ENCODE measurements around the gene MICAL2. TPM values are rescaled to one million over a fixed set of nuclear protein-coding genes. Genes with fewer than 3 reads are reported as not detected.

The MICAL2 gene
- total RNA-seq, 2 donors from 2014 or later = 194 TPM

DNA sequence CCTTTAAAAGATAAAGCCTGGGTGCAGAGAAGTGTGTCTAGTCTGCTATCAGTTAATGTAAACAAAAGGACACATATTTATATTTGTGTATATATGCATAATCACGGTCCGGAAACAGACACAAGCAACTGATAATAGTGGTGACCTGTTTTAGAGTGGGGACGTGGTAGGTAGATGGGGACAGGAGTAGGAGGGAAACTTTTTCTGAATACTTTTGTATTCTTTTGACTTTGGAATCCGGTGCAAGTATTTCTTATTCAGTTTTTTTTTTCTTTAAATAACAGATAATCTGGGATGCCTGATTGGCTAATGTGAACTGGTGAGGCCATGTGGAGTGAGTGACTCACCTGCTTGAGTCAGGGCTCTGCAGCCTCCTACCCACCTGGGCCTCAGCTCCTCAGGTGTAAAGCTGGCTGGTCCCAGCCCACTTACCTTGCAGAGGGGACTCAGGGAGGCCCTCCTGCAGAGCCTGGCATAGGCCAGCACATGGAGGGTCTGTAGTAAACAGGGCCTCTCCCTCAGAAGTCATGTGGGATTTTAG is 15.3 kb downstream of the MICAL2 start:
- no peaks in the 10 kb centered on the region for H3K27me3 ChIP-seq
- H3K27ac ChIP-seq = peak overlapping the region; percentile 47
- H3K4me1 ChIP-seq = peaks cover 13% of the 10 kb centered on the region

DNA sequence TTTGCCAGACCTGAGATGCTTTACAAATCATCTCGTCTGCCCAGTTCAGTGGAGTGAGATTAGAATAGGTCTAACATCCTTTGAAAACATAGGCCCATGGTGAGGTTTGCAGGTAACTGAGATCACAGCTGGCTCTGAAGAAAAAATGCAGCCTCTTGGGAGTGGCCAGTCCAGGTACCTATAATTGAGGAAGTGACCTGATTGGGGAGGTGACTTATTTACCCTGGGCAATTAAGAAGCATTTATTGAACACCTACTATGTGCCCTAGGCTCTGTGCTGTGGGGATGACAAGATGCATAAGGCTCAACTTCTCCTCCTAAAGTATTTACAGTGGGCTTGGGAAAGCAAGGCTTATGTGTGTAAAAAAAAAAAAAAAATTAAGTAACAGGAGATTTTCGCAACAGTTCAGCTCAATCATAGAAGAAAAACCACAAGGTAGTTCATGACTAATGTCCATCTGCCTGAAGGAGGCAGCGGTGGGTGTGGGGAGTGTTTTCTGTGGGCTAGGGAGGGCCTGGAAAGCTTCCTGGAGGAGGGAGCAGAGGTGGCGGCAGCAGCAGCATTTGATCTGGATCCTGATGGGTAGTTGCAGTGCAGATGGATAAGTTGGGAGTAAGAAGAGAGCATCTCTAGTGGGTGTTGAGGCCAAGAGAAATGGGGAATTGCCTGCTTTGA is 16.1 kb downstream of the MICAL2 start:
- Histone ChIP-seq H3K4me1 (peaks cover 16% of the 10 kb centered on the region), H3K9me3 (no peaks in the 10 kb centered on the region), H3K4me3 (no peak overlapping the region), H3K9ac (ENCODE audit: low read depth in 2 of 2, low read length in 2 of 2) (no peak overlapping the region), H3K27ac (peak overlapping the region; percentile 47), H3K36me3 (no peaks in the 10 kb centered on the region), H3K27me3 (no peaks in the 10 kb centered on the region)
- no peak for DNase-seq
- intact Hi-C loops (cut with DNase I) = no loop called here
- TF ChIP-seq, protein P1, sequence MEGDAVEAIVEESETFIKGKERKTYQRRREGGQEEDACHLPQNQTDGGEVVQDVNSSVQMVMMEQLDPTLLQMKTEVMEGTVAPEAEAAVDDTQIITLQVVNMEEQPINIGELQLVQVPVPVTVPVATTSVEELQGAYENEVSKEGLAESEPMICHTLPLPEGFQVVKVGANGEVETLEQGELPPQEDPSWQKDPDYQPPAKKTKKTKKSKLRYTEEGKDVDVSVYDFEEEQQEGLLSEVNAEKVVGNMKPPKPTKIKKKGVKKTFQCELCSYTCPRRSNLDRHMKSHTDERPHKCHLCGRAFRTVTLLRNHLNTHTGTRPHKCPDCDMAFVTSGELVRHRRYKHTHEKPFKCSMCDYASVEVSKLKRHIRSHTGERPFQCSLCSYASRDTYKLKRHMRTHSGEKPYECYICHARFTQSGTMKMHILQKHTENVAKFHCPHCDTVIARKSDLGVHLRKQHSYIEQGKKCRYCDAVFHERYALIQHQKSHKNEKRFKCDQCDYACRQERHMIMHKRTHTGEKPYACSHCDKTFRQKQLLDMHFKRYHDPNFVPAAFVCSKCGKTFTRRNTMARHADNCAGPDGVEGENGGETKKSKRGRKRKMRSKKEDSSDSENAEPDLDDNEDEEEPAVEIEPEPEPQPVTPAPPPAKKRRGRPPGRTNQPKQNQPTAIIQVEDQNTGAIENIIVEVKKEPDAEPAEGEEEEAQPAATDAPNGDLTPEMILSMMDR (IDR thresholded peaks at IDR 0.05) = no peak

More for the DNA sequence above, 15.3 kb downstream of the MICAL2 start:
- no peak overlapping the region for H3K9ac ChIP-seq (ENCODE audit: low read depth in 2 of 2, low read length in 2 of 2)
- H3K4me3 ChIP-seq = no peak overlapping the region
- H3K36me3 ChIP-seq = no peaks in the 10 kb centered on the region
- TF ChIP-seq, protein P1 (IDR thresholded peaks at IDR 0.05) = no peak
- DNase-seq = no peak
- intact Hi-C loops (cut with DNase I) = no loop called here
- H3K9me3 ChIP-seq = no peaks in the 10 kb centered on the region

DNA sequence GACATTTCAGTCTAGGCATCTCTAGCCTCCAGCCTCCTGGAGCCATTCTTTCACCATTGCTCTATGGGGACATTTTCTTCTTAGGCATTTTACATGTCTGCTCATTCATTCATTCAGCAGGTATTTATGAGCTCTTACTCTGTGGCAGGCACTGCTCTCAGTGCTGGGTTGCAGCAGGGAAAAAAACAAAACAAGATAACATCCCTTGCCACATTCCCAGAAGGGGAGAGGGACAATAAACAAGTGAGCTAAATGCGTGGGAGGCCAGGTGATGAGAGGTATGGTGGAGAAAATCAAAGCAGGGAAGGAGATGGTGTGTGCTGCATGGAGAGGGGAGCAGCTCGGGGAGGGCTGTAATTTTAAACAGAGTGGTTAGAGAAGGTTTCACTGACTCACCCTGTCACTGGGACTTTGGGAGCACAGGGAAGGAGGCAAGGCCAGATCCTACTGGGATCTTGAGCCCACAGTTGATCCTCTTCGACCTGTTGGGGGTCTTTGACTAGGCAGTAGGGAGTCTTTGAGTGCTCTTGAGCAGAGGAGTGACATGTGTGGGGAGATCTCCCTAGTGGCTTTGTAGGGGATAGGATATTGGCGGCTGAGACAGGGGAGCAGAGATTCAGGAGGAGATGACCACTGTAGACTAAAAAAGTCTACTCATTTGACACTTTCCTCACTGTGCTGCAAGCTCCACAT is 17.0 kb downstream of the MICAL2 start:
- H3K9me3 ChIP-seq = no peaks in the 10 kb centered on the region
- no peaks in the 10 kb centered on the region for H3K36me3 ChIP-seq
- intact Hi-C loops (cut with DNase I) = no loop called here
- no peak overlapping the region for H3K4me3 ChIP-seq
- H3K4me1 ChIP-seq = peaks cover 21% of the 10 kb centered on the region
- no peak overlapping the region for H3K9ac ChIP-seq (ENCODE audit: low read depth in 2 of 2, low read length in 2 of 2)
- DNase-seq = no peak
- H3K27ac ChIP-seq = no peak overlapping the region
- TF ChIP-seq, protein P1 (IDR thresholded peaks at IDR 0.05) = no peak
- H3K27me3 ChIP-seq = no peaks in the 10 kb centered on the region

DNA sequence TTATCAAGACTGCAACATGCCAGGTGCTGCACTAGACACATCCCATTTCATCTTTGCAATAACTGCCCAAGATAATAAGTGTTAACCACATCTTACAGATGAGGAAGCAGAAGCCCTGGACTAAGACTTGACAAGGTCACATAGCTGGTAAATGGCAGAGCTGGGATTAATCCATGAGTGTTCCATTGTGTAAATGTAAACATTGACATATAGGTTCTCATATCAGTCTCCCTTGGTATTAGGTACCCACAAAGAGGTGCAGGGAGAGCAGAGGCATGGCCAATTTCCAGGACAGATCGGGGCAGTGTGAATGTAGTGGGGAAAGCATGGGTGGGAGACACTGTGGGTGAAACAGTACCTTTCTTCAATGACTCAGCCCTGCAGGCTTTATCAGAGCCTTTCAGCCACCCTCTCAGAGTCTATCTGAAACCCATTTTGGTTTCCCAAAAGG is 17.9 kb downstream of the MICAL2 start:
- Histone ChIP-seq H3K9ac (ENCODE audit: low read depth in 2 of 2, low read length in 2 of 2) (no peak overlapping the region), H3K4me1 (peaks cover 24% of the 10 kb centered on the region), H3K36me3 (no peaks in the 10 kb centered on the region), H3K27me3 (no peaks in the 10 kb centered on the region), H3K27ac (no peak overlapping the region), H3K4me3 (no peak overlapping the region), H3K9me3 (no peaks in the 10 kb centered on the region)
- intact Hi-C loops (cut with DNase I) = no loop called here
- TF ChIP-seq, protein P1 (IDR thresholded peaks at IDR 0.05) = no peak
- DNase-seq = no peak

DNA sequence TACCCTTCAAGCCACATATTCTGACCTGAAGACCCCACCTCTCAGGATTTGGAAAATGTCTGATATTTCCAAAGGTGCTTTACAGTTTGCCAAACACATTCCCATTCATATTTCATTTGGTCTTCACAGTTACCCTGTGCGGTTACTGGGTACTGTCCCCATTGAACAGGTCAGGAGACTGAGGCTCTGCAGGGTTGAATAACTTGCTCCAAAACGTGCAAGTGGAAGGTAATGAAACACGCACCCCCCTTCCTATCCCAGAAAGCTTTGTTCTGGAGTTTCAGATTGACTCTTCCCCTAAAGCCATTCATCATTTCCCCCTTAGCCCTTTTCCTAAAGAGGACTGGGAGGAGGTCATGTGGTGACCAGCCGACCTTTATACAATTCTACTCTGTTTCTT is 18.8 kb downstream of the MICAL2 start:
- intact Hi-C loops (cut with DNase I) = no loop called here
- H3K9me3 ChIP-seq = no peaks in the 10 kb centered on the region
- H3K4me3 ChIP-seq = no peak overlapping the region
- TF ChIP-seq, protein P1 (IDR thresholded peaks at IDR 0.05) = no peak
- no peak overlapping the region for H3K27ac ChIP-seq
- H3K4me1 ChIP-seq = peaks cover 31% of the 10 kb centered on the region
- H3K27me3 ChIP-seq = no peaks in the 10 kb centered on the region
- no peak overlapping the region for H3K9ac ChIP-seq (ENCODE audit: low read depth in 2 of 2, low read length in 2 of 2)
- H3K36me3 ChIP-seq = no peaks in the 10 kb centered on the region
- no peak for DNase-seq
